Activated T-helper 2 cell treated with anti-CD3 and anti-CD28 coated beads, Interferon-gamma antibody, Interleukin-2, Interleukin-4, amounts not matched to agents 10 μg/mL and 5 μg/mL and 100 μg/mL, durations not matched to agents 14 hours and 24 hours and 36 hours (primary cell): Measurements from ENCODE around the gene CETN1. TPM values are rescaled to one million over a fixed set of nuclear protein-coding genes. Genes with fewer than 3 reads are reported as not detected.

Source experiments
- total RNA-seq: library from RNA; stranded (reverse); gene quantifications from 2 replicates; pipeline ENCODE4 v1.2.3, GENCODE V29; 2022

Gene CETN1
- total RNA-seq, 1 donor from 2014 or later: not detected

Other genes with a start within 250 kb of the CETN1 start
- gene COLEC12, start 79.7 kb upstream of the CETN1 start, total RNA-seq: not detected in 2 replicates
- not detected in 2 replicates for gene CLUL1, start 16.6 kb downstream of the CETN1 start, total RNA-seq
- 272 and 273 TPM in 2 replicates for gene TYMS, start 77.3 kb downstream of the CETN1 start, total RNA-seq
- 93.6 and 102 TPM in 2 replicates for gene ENOSF1, start 132.2 kb downstream of the CETN1 start, total RNA-seq
- 18.4 and 18.5 TPM in 2 replicates for gene YES1, start 231.9 kb downstream of the CETN1 start, total RNA-seq